22Rv1 (cell line): Measurements from ENCODE around the gene STAC3.
A peak's percentile ranks its signal among the peaks of the same experiment; 100 is the strongest.

Experiments
- H3K27ac ChIP-seq: fragments of 450-650 bp; 2 replicates; pipeline ENCODE4 v1.5.1; 2017
- CTCF ChIP-seq: fragments of 450-650 bp; IDR thresholded peaks from 2 replicates; pipeline ENCODE4 v1.5.1; 2017; ENCODE audit warnings: mild to moderate bottlenecking
- ZFX ChIP-seq: fragments of 450-650 bp; IDR thresholded peaks from 2 replicates; pipeline ENCODE4 v1.6.1; 2017; ENCODE audit warnings: antibody characterized with exemption, borderline replicate concordance

STAC3 gene

GRCh38 chr12:57214398-57214781, 36.6 kb downstream of the STAC3 start:
- H3K27ac ChIP-seq, result peak overlapping the region; percentile 62
- TF ChIP-seq CTCF (peak; percentile 96), ZFX (no peak)

GRCh38 chr12:57213763-57214397, 37.1 kb downstream of the STAC3 start:
- TF ChIP-seq ZFX (no peak), CTCF (no peak)
- H3K27ac ChIP-seq, result peak overlapping the region; percentile 62

GRCh38 chr12:57213058-57213715, 37.8 kb downstream of the STAC3 start:
- TF ChIP-seq CTCF (peak; percentile 100), ZFX (no peak)

GRCh38 chr12:57212701-57213057, 38.3 kb downstream of the STAC3 start:
- H3K27ac ChIP-seq, result no peak overlapping the region

More at GRCh38 chr12:57213058-57213715, 37.8 kb downstream of the STAC3 start:
- H3K27ac ChIP-seq, result peak overlapping the region; percentile 62

GRCh38 chr12:57211791-57212700, 38.9 kb downstream of the STAC3 start:
- H3K27ac ChIP-seq, result no peak overlapping the region
- TF ChIP-seq ZFX (no peak), CTCF (no peak)

More at GRCh38 chr12:57212701-57213057, 38.3 kb downstream of the STAC3 start:
- TF ChIP-seq CTCF, result no peak
- no peak for TF ChIP-seq ZFX

- H3K27ac ChIP-seq, result no peak overlapping the region
- TF ChIP-seq CTCF, result no peak
- TF ChIP-seq ZFX, result no peak
These were observed 39.9 kb downstream of the STAC3 start for GRCh38 chr12:57210926-57211692.
